GM12892 (cell line): Measurements from ENCODE around the gene RANBP10.

Source experiments
- POLR2A ChIP-seq: IDR thresholded peaks from 2 replicates; pipeline ENCODE4 v1.6.1; 2011; ENCODE audit warnings: low read depth, low read length, control low read depth
- POLR2AphosphoS5 ChIP-seq: IDR thresholded peaks from 2 replicates; pipeline ENCODE4 v1.6.1; 2011; ENCODE audit warnings: low read depth, low read length, control low read depth

DNA sequence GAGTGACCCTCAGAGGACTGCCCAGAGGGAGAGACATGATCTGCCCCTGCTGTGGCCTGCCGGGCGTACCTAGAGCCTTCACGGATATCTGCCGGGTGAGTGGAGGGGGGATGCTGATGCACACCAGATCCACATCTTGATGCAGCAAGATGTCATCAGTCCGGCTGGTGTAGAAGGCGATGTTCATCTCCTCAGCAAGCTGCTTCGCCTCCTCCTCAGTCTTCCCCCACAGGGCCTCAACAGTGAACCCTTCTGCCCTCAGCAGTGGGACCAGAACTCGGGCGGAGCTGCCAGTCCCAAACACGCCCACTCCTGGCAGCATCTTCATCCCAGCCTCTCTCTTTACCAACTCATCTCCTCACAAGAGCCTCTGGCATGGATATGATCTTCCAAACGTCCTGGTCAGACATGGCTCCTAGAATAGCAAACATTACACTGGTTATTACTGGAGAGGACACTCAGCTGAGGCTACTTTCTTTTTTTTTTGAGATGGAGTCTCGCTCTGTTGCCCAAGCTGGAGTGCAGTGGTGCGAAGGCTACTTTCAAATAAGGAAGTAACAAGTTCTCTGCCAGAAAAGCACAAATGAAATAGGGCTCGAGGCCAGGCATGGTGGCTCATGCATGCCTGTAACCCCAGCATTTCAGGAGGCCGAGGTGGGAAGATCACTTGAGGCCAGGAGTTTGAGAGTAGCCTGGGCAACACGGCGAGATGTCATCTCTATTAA is 120.8 kb downstream of the RANBP10 start:
- no peak for TF ChIP-seq POLR2AphosphoS5
- no peak for TF ChIP-seq POLR2A
